HG02610 (cell line): Measurements from ENCODE around the gene DDX39B.
A peak's percentile ranks its signal among the peaks of the same experiment; 100 is the strongest.
"Not testable (repeated sequence)": the region's sequence is repeated elsewhere in the genome, so short reads cannot be mapped to it uniquely, and the experiment has no call there.

ENCODE experiments used
- ATAC-seq: cut with Tn5 transposase; IDR thresholded peaks from one replicate; pipeline ENCODE4 v1.9.1; 2021; ENCODE audit warnings: mild to moderate bottlenecking, moderate library complexity; ENCODE audit not compliant: unreplicated experiment

The DDX39B gene

GRCh38 chr6:31529329-31530150 is 12.3 kb downstream of the DDX39B start:
- no peak for ATAC-seq

GRCh38 chr6:31528821-31529328 is 12.9 kb downstream of the DDX39B start, which contains the start of gene MCCD1:
MCCD1 (plus strand) TSS chr6:31528962; CDS start chr6:31529015, 53 bp downstream.
- ATAC-seq, result no peak

DNA sequence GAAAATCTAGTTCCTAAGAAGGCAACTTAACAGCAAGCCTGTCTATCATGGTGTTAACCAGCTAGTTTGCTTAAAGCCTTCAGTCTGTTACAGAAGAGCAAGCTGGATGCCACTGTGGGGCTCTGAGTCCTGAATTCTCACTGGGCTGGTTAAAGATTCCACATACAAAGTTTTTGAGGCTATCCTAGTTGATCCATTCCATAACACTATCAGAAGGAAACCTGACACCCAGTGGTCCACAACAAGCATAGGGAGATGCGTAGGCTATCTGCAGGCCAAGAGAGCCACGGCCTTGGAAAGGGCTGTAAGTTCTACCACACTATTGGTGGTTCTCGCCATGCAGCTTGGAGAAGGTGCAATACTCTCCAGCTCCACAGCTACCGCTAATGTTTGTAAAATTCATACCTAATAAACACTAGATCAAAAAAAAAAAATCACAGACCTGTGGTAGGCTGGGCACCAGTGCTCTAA is 13.5 kb downstream of the DDX39B start:
- no peak for ATAC-seq

- ATAC-seq, result no peak
Measured at GRCh38 chr6:31525932-31526591, 15.7 kb downstream of the DDX39B start.

DNA sequence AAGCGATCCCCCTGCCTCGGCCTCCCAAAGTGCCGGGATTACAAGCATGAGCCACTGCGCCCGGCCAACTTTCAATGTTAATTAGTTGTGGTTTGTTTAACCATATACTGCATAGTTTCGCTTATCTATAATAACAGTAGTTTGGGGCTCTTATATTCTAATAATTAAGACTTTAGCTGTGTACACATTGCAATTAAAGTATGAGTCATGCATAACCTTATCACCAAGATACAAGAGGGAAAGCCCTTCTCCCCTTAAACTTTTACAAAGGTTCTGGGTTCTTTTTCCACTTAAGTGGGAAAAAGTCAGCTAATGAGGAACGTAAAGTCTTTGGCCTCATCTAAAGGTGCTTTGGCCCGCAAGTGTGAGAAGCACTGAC is 16.3 kb downstream of the DDX39B start:
- no peak for ATAC-seq

DNA sequence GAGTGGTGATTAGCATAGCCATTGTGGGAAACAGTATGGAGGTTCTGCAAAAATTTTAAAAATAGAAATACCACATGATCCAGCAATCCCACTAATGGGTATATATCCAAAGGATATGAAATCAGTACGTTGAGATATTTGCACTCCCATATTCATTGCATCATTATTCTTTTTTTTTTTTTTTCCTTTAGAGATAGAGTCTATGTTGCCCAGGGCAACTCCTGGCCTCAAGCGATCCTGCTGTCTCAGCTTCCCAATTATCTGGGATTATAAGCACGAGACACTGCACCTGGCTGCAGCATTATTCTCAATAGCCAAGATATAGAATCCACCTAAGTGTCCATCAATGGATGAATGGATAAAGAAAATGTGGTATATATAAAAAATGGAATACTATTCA is 20.0 kb downstream of the DDX39B start:
- no peak for ATAC-seq

- no peak for ATAC-seq
Measured at GRCh38 chr6:31513456-31514165, 28.2 kb downstream of the DDX39B start.

GRCh38 chr6:31510007-31510406 is 31.8 kb downstream of the DDX39B start:
- ATAC-seq, result no peak

- not testable (repeated sequence) for ATAC-seq
Measured at GRCh38 chr6:31509036-31509435, 32.8 kb downstream of the DDX39B start.

DNA sequence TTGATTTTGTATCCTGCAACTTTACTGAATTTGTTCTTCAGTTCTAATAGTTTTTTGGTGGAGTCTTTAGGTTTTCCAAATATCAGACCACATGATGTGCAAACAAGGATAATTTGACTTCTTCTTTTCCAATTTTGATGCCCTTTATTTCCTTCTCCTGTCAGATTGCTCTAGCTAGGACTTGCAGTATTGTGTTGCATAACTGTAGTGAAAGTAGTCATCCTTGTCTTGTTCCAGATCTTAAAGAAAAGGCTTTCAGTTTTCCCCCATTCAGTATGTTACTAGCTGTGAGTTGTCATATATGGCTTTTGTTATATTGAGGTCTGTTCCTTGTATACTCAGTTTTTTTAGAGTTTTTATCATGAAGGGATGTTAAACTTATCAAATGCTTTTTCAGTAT is 39.2 kb downstream of the DDX39B start:
- ATAC-seq, result no peak

DNA sequence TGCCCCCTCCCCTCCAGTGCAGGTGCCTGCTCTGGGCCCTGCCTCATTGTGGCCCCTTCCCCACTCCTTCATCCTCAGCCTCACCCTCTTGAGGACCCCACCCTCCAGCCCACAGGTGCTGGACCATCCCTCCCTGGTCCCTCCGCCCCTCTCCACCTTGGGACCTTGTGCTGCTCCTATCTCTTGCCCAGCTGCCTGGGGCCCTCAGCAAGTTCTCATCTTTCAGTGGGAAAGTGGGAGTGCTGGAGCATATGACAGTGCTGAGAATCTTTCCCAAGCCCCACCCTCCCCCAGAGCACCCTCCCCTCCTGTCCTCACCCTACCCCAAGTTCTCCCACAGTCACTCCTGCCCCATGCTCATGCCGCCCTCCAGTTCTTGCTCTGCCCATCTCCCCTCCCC is 42.2 kb downstream of the DDX39B start:
- not testable (repeated sequence) for ATAC-seq

GRCh38 chr6:31498748-31499147 is 43.1 kb downstream of the DDX39B start:
- no peak for ATAC-seq

GRCh38 chr6:31497531-31498476 is 44.0 kb downstream of the DDX39B start, which contains the start of gene MICB:
MICB (plus strand) TSS chr6:31498145; CDS start chr6:31498194, 49 bp downstream.
- peak; percentile 55 for ATAC-seq

DNA sequence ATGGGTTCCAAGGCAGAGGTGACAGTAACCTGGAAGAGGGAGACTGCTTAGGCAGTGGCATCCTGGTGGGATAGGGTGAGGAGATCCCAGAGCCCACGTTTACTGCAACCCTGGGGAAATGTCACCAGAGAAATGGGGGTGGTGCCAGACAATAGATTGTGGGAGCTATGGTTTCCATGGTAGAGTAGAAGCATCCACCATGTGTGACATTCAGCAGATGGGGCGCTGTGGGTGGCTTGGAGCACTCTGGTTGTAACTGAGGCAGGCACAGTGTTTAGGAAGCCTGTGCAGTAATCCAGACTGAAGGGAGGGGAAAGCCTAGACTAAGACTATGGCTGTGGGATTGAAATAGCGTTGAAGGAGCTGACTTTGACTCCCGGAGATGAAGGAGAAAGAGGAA is 45.0 kb downstream of the DDX39B start:
- ATAC-seq, result not testable (repeated sequence)

- no peak for ATAC-seq
Measured at GRCh38 chr6:31495580-31495979, 46.2 kb downstream of the DDX39B start.

GRCh38 chr6:31493875-31494694 is 47.7 kb downstream of the DDX39B start:
- ATAC-seq, result peak; percentile 44

- not testable (repeated sequence) for ATAC-seq
Measured at GRCh38 chr6:31493550-31493874, 48.3 kb downstream of the DDX39B start.

DNA sequence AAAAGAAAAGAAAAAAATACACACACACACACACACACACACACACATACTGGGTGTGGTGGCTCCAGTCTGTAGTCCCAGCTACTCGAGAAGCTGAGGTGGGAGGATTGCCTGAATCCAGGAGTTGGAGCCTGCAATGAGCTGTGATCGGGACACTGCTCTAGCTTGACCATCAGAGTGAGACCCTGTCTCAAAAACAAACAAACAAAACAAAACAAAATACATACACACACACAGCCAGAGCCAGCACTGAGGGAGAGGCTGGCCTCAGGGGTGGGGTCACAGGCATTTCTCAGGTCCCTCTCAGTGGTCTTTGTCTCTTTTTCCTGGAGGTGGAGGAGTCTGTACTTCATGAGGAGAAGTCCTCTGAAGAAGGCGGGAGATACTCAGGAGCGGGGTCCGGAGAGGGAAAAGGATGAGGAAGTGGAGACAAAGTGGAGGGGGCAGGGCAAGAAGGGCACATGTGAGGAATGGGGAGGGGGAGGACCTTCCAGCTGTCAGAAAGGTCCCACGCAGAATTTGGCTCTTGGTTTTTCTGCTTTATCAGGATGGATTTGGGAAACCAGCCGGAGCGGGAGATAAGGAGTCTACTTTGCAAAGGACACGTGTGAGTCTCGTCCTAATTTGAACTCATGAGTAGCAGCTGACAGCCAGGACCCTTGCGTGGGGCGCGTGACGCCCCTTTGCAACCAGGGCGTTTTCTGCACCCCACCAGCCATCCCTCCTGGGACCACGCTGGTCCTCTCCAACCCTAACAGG is 51.5 kb downstream of the DDX39B start:
- no peak for ATAC-seq

GRCh38 chr6:31489086-31489485 is 52.7 kb downstream of the DDX39B start:
- ATAC-seq, result no peak
